Esophagus squamous epithelium (tissue), 4 donors: Measurements from ENCODE around the gene MYH14.

Experiments used
- CTCF ChIP-seq, 6 experiments: fragments of 450-650 bp in 4 of 6; fragments of 200-600 bp in 2 of 6; sonication (generic) in 2 of 6; IDR thresholded peaks; one replicate each; pipeline ENCODE4 v1.5.1; 2016 to 2019; ENCODE audit warnings: antibody characterized with exemption in 6 of 6, mild to moderate bottlenecking in 4 of 6, moderate library complexity in 4 of 6
- POLR2A ChIP-seq, 4 donors: fragments of 450-650 bp; IDR thresholded peaks; one replicate each; pipeline ENCODE4 v1.6.1; 2017; ENCODE audit warnings: antibody characterized with exemption in 4 of 4, mild to moderate bottlenecking in 4 of 4, moderate library complexity in 3 of 4

GRCh38 chr19:50215820-50216219 lies 12.4 kb downstream of the MYH14 start:
- TF ChIP-seq POLR2A (IDR thresholded peaks at IDR 0.05) (no peak), CTCF (IDR thresholded peaks at IDR 0.05) (no peak)
